GM21723 (cell line): ENCODE measurements around the gene CCR2.
"Not testable (repeated sequence)": the region's sequence is repeated elsewhere in the genome, so short reads cannot be mapped to it uniquely, and the experiment has no call there.

Experiments used
- ATAC-seq: cut with Tn5 transposase; IDR thresholded peaks from one replicate; pipeline ENCODE4 v1.9.1; 2021; ENCODE audit warnings: mild to moderate bottlenecking, moderate library complexity; ENCODE audit not compliant: unreplicated experiment

The CCR2 gene

DNA sequence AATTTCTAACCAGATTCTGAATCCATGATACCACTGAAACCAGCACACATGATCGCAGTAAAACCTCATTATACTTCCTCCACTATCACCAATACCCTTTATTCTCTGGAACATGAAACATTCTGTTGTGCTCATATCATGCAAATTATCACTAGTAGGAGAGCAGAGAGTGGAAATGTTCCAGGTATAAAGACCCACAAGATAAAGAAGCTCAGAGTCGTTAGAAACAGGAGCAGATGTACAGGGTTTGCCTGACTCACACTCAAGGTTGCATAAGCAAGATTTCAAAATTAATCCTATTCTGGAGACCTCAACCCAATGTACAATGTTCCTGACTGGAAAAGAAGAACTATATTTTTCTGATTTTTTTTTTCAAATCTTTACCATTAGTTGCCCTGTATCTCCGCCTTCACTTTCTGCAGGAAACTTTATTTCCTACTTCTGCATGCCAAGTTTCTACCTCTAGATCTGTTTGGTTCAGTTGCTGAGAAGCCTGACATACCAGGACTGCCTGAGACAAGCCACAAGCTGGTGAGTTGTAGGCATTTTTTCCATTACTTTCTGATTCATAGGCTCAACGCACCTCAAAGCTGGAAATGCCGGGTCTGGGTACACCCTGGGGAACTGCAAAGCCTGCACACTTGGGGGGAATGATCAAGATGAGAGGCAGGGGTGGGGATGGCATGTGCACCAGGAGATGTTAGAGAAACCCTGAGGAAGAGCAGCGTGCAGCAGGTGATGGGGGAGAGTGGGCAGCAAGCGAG lies at the start of gene CCR2:
CCR2 (plus strand) TSS at position 465 of the 764 bp plus-strand sequence. CDS start 3,417 bp downstream, outside the sequence.
- no peak for ATAC-seq

DNA sequence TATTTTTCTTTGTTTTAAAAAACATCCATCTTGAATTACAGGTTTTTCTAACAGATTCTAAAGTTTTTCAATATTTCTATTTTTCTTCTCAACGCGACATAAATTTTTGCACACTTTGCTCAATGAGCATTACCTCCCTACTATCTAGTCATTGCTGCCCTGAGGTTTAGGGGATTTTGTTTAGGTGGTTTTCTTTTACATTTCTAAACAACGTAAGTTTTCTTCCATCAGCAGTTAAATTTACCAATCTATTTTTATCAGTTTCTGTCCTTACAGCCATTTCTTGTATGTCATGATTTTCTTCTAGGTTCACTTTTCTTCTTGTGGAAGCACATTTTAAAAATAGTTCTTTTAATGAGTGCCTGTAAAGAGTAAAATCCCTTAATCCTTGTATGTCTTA lies 49.2 kb upstream of the CCR2 start:
- no peak for ATAC-seq

DNA sequence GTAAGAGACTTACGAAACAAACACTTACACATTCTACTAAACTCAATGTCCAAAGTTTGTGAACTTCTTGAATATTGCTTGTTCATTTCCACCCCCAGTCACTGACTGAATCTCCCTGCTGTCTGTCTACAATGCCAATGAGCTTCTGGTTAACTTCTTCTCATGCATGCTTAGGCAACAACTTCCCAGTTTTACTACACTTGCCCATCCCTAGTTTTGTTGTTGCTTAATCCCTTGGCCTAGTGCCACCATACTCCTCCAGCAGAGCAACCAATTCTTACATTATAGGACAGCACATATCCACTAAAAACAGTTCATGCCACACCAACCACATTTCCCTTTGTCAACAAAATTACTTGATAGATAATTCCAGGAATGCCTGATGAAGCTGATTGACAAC lies 40.9 kb upstream of the CCR2 start:
- ATAC-seq, result no peak

DNA sequence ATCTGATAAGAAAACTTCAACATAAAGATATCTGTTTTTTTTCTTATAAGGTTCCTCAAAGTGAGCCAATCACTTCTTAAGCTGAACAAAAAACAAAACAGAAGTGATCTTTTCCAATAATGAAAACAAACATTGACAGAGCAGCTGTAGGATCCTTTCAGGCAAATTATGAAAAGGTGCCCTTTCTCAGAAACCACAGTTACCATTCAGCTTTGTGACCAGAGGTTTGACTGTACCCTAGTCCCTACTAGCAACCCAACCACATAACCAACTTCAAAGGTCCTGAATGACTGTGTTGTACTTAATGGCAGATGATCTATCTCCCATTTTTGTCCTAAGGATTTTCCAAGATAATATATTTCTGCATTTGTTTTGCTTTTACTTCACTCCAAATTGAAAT lies 39.4 kb upstream of the CCR2 start:
- ATAC-seq, result peak; percentile 56

DNA sequence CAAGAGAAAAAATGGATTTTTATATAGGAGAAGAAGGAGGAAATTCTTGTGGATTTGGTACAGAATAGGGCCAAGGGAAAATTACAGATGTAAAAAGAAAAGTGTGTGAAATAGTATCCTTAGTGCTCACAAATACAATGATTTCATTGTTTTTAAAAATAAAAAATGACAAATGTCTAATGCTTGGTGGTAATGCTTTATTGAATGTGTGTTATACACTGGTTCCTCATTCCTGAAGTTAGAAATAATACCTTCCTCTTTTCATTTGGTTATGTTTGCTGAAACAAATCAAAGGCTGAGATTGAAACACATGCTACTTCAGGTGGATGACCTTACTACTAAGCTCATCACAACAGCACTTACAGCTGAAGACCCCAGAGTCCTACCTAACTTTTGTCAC lies 37.7 kb upstream of the CCR2 start:
- ATAC-seq, result no peak

DNA sequence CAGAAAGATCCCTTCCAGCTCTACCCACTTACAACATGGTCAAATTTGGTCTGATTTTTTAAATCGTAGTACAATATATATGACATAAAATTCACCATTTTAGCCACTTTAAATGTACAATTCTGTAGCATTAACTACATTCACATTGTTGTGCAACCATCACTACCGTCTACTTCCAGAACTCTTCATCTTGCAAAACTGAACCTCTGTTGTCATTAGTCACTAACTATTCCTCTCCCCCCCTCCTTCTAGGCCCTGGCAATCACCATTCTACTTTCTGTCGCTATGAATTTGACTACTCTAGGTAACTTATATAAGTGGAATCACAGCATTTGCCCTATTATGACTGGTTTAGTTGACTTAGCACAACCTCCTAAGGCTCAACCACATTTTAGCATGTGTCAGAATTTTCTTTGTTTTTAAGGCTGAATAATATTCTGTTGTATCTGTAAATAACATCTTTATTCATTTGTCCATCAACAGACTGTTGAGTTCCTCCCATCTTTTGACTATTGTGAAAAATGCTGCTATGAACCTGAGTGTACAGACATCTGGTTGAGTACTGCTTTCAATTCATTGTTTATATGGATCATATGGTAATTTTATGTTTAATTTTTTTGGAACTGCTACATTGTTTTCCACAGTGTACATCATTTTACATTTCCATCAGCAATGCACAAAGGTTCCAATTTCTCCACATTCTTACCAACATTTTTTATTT lies 35.5 kb upstream of the CCR2 start:
- ATAC-seq, result no peak

DNA sequence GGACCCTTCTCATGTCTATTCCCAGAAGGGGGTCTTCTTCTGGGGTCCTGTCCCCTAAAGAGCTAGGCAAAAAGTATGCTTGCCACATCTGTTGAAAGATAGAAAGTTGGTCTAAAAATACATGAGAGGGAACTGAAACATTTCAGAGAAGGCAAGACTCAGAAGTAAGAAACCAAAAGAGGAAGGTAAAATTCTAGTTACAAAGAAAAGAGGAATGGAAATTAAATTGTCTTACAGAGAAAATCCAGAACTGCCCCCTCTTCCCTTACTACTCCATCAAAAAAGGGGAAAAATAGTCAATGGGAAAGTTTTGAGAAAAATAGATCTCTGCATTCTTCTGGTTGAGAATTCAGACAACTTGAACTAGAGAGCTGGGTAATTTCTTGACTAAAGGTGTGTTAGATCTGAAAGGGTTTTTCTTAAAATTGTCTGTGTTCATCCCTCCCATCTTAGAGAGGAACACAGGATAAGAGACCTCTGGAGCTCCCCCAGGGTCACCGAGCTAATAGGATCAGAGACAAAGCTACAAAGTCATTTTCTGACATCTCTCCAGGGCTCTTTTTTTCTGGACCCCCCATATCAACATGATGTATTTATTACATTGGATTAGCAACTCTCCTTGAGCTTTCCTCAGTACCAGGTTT lies 32.3 kb upstream of the CCR2 start:
- ATAC-seq, result peak; percentile 65

DNA sequence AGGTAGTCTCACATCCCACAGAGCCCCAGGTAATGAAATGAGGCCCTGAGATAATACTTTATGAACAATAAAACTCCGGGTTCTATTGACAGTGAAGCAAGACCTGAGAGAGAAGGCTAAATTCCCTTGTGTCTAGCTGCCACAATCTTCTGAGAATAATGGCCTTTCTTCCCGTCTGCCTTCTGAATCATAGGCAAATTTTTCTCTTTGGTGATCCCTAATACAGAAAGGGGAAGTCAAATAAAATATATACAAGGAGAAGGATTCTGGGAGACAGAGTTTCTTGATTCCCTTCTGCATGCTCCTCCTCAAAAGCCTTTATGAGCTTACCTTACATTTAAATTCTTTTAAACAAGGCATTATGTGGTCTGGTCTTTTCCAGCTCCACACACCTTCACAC lies 29.9 kb upstream of the CCR2 start:
- ATAC-seq, result no peak

DNA sequence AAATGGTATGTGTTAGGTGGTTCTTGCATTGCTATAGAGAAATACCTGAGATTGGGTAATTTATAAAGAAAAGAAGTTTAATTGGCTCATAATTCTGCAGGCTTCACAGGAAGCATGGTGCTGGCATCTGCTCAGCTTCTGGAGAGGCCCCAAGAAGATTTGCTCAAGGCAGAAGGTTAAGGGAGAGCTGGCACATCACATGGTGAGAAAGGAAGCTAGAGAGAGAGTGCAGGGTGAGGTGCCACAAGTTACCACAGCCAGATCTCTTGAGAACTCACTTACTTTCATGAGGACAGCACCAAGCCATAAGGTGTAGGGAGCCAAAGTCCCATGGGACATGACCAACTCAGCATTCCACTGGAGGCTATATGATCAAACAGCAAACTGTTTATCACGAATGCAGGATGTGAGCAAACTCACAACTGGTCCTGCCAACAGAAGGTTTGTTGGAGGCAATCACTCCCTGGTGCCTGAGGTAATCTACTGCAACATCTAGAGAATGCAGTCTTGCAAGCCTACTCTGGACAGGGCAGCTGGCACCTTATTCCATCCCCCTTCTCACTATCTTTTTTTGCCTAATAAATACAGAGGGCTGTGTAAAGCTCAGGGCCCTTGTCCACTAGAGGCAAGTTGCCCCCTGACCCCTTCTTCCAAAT lies 28.1 kb upstream of the CCR2 start:
- ATAC-seq, result no peak

DNA sequence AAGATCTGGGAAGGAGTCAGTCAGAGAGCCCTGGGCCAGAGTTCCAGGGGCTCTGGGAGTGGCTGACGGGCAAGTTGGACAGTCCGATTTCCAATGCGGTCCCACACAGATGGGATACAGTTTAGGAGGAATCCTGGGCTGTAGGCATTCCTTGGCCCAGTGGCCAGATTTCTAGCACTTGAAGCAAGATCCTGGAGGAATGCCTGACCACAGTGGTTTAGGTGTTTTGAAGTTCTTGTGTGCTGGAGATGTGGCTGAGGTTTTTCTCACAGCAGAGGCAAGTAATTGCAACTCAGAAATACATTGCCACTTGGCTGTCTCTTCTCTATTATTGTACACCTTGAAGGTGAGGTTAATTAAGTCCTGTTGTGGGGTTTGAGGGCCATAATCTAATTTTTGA lies 23.2 kb upstream of the CCR2 start:
- ATAC-seq, result not testable (repeated sequence)

DNA sequence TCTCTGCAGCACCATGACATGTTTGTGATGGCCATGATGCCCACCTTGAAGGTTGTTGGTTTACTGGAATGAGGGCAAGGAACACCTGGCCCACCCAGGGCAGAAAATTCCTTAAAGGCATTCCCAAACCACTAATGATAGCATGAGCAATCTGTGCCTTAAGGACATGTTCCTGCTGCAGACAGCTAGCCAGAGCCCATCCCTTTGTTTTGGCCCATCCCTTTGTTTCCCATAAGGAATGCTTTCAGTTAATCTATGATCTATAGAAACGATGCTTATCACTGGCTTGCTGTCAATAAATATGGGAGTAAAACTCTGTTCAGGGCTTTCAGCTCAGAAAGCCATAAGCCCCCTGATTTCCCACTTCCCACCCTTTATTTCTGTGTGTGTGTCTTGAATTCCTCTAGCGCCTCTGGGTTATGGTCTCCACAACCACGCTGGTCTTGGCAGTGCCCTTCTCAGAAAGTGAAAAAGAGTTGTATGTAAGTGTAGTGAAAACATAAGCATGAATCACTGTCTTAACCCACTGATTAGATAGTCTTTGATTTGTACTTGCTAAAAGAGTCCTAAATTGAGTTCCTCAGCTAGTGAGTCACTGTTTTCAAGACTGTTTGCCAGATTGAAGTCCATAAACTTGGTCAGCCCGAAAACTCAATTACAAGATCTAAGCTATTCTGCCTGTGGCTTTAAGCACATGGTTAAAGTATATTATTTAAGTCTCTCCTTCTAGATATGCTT lies 19.0 kb upstream of the CCR2 start:
- ATAC-seq, result no peak

DNA sequence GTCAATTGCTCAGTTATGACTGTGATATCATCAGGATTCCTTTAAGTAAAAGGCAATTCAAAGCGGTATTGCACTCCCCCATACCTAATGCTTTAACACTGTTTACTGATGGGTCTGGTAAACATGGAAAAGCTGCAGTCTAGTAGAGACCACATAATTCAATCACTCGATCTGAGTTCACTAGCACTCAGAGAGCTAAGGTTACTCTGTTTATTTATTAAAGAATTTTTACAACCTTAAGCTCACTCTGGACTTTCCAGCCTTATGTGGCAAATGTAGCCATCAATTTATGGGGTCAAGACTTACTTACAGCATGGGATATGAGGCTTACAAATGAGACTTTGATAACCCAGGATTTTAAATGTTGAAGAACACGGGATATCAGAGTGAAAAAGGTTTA lies 18.4 kb upstream of the CCR2 start:
- no peak for ATAC-seq

DNA sequence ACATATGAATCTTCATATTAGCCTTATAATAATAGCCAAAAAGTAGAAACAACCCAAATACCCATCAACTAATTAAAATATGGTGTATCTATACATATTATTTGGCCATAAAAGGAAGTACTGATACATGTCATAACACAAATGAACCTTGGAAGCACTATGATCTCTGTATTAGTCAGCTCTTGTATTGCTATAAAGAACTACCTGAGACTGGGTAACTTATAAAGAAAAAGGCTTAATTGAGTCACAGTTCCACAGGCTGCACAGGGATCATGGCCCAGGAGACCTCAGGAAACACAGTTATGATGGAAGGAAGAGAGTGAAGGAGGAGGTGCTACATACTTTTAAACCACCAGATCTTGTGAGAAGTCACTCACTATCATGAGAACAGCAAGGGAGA lies 16.0 kb upstream of the CCR2 start:
- no peak for ATAC-seq

DNA sequence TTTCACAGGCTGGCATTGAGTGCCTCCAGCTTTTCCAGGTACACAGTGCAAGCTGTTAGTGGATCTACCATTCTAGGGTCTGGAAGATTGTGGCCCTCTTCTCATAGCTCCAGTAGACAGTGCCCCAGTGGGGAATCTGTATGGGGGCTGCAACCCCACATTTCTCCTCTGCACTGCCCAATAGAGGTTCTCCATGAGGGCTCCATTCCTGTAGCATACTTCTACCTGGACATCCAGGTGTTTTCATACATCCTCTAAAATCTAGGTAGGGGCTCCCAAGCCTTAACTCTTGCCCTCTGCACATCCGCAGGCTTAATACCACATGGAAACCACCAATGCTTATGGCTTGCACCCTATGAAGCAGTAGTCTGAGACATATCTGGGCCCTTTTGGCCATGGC lies 15.1 kb upstream of the CCR2 start:
- ATAC-seq, result no peak

DNA sequence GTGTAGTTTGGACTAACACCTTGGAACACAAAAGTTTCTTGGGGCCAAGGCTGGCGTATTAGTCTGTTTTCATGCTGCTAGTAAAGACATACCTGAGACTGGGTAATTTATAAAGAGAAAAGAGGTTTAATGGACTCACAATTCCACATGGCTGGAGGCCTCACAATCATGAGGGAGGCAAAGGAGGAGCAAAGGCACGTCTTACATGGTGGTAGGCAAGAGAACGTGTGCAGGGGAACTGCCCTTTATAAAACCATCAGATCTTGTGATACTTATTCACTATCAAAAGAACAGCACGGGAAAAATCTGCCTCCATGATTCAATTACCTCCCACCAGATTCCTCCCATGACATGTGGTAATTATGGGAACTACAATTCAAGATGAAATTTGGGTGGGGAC lies 9.4 kb upstream of the CCR2 start:
- ATAC-seq, result no peak

DNA sequence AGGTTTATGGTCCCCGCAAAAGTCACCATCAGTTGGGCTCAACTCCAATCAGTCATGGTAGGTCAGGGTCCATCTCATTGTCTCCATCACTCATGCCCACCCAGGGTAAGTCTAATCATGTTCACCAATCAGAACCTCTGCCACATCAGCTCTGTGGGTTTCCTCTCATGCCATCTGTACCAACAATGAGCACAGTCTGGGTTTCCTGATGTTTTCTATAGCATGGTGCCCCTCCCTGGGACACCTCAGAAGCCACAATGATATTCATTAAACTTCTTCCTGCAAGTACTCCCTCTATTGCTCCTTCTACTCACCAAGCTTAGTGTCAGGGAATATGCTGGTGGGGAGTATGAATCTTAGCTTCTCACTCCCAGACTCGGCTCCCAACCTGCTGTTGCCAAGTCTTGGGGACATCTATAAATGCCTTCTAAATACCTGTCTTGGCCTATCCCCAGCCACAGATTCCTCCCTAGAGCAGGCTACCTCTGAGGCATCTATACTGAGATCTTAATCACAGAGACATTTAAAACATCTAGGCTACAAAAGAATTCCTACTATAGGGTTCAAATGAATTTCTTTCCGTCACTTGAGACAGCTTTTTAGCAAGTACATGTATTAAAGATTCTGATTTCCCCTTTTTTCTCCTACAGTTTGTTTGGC lies 5.0 kb upstream of the CCR2 start:
- no peak for ATAC-seq

DNA sequence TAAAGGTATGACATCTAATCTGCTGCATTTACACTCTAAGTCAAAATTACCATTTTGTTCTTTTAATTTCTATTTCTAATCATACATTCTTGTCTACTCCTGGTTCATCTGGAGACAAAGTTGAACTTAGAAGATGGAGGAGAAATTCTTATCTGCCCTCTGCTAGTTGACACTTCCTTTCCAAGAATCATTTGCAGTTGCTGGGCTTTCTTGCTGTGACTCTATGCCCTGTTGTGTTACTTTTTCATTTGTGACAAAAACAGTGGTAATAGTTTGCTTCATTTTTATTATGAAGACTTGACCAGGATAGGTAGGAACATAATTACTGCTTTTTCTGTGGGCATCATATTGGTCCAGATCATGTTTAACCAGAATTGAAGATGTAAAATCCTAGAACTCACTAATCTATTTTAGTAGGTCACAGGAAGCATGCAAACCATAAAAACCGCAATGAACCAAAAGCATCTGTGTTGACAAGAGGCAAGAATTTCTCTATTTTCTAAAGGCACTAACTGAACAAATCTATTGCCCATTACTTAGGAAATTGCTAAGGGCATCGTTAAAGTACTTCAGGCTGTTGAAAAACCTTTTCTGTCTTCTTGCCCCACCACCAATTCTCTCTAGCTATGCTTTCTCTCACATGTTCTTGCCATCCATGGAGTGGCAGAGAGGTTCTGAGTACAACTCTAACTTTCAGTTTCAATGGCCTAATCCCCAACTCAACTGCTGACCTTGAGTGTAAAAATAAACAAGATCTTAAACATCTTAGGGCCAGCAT lies 4.2 kb upstream of the CCR2 start:
- peak; percentile 73 for ATAC-seq

DNA sequence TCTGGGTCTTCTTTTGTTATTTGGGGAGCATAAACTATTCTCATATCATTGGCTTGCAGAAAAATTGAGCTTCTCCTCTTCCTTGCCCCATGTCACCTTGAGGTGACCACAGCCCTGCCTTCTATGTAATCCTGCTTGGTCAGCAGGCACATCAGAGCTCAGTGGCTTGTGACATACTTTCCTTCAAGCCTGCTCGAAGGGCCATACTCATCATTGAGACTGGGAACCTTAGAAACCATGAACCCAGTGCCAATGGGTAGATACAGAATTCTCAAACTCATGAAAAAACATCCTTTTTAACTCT lies 3.7 kb upstream of the CCR2 start:
- ATAC-seq, result peak; percentile 23

DNA sequence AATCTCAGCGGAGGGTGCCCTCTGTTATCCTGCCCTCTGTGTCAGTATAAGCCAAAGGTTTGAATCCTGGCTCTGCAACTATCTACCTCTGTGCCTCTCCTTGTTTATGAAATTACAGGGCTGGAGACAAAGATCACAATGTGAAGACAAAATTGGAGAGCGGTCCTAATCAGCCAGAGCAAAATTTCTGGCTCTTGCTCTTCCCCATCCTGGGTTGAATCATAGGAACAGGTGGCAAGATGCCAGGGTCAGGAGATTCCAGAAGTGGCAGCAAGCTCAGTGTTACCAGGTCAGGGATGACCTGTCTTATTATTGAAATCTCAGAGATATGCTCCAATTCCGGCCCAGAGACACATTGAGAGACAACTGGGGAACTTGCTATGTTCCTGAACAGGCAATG lies 2.3 kb upstream of the CCR2 start:
- ATAC-seq, result no peak

DNA sequence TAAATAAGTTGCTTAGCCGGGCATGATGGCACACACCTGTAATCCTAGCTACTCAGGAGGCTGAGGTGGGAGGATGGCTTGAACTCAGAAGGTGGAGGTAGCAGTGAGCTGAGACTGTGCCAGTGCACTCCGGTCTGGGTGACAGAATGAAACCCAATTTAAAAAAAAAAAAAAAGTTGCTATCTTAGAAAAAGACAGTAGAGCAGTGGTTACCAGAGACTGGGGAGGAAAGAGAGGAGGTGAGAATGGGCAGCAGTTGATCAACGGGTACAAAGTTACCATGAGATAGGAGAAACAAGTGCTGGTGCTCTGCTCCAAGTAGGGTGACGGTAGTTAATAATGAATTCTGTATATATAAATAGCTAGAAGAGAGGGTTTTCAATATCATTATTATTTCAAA lies 821 bp upstream of the CCR2 start:
- no peak for ATAC-seq
